ENCODE measurements around the gene CELA1. TPM values are rescaled to one million over a fixed set of nuclear protein-coding genes. Genes with fewer than 3 reads are reported as not detected.

CELA1 gene
- total RNA-seq, 1 experiment from 2014 or later, result not detected

GRCh38 chr12:51321882-51322281 is 24.6 kb downstream of the CELA1 start:
- Histone ChIP-seq H3K27me3 (replicated peaks; ENCODE audit: insufficient read depth, low read depth, low read length, poor library complexity) (no peaks in the 10 kb centered on the region), H3K36me3 (ENCODE audit: insufficient read depth, low read length, poor library complexity, severe bottlenecking) (no peaks in the 10 kb centered on the region), H3K9me3 (ENCODE audit: low read depth, low read length, poor library complexity, severe bottlenecking) (no peaks in the 10 kb centered on the region), H3K4me1 (ENCODE audit: insufficient read depth, low read length, poor library complexity, severe bottlenecking) (no peaks in the 10 kb centered on the region), H3K27ac (ENCODE audit: low read depth, low read length, poor library complexity, severe bottlenecking) (no peak overlapping the region), H3K4me3 (ENCODE audit: low read depth, low read length, poor library complexity, severe bottlenecking) (no peak overlapping the region)
- intact Hi-C loops (cut with micrococcal nuclease; ENCODE audit: unreplicated experiment), result no loop called here
- BruUV-seq (replicated peaks), result no TSS peak
- ChIA-PET POLR2A (ENCODE audit: low non-redundant PET) (no interaction called here), CTCF (no interaction called here)
- DNase-seq (ENCODE audit: low spot score), result no peak
- TF ChIP-seq, protein P1, sequence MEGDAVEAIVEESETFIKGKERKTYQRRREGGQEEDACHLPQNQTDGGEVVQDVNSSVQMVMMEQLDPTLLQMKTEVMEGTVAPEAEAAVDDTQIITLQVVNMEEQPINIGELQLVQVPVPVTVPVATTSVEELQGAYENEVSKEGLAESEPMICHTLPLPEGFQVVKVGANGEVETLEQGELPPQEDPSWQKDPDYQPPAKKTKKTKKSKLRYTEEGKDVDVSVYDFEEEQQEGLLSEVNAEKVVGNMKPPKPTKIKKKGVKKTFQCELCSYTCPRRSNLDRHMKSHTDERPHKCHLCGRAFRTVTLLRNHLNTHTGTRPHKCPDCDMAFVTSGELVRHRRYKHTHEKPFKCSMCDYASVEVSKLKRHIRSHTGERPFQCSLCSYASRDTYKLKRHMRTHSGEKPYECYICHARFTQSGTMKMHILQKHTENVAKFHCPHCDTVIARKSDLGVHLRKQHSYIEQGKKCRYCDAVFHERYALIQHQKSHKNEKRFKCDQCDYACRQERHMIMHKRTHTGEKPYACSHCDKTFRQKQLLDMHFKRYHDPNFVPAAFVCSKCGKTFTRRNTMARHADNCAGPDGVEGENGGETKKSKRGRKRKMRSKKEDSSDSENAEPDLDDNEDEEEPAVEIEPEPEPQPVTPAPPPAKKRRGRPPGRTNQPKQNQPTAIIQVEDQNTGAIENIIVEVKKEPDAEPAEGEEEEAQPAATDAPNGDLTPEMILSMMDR (conservative IDR thresholded peaks at IDR 0.05; ENCODE audit: low read depth, low read length), result no peak
- TF ChIP-seq EZH2 (IDR thresholded peaks at IDR 0.05; ENCODE audit: borderline replicate concordance, low read depth, low read length, poor library complexity, severe bottlenecking), result no peak

DNA sequence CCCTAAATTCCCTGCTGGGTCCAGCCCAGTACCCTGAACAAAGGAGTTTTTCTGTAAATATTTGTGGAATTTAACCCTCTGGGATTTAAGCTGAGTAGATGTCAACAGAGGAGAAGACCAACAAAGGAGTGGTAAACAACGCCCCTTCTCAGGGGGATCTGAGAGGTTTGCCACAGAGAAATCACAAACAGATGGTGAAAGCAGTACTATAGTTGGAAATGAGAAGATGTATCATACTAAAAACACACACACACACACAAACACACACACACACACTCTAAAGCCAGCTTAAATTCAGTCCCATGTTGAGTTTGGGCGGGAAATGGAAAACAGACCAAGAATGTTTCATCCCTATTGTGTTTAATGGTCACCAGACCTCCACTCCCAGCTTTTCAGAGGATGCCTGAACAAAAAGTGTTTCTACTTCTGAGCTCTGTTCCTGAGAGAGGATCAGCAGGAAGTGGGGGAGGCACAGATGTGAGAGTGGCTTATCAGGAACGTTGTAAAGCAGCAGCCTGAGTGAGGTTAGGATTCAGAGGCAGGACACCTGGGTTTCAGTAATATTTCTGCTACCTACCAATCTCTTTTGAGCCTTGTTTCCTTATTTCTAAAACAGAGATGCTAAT is 25.7 kb downstream of the CELA1 start:
- TF ChIP-seq EZH2 (IDR thresholded peaks at IDR 0.05; ENCODE audit: borderline replicate concordance, low read depth, low read length, poor library complexity, severe bottlenecking), result no peak
- TF ChIP-seq, protein P1 (conservative IDR thresholded peaks at IDR 0.05; ENCODE audit: low read depth, low read length), result no peak
- Histone ChIP-seq H3K9me3 (ENCODE audit: low read depth, low read length, poor library complexity, severe bottlenecking) (no peaks in the 10 kb centered on the region), H3K4me3 (ENCODE audit: low read depth, low read length, poor library complexity, severe bottlenecking) (no peak overlapping the region), H3K4me1 (ENCODE audit: insufficient read depth, low read length, poor library complexity, severe bottlenecking) (no peaks in the 10 kb centered on the region), H3K27me3 (replicated peaks; ENCODE audit: insufficient read depth, low read depth, low read length, poor library complexity) (no peaks in the 10 kb centered on the region), H3K36me3 (ENCODE audit: insufficient read depth, low read length, poor library complexity, severe bottlenecking) (no peaks in the 10 kb centered on the region), H3K27ac (ENCODE audit: low read depth, low read length, poor library complexity, severe bottlenecking) (no peak overlapping the region)
- ChIA-PET CTCF (interaction anchor here (0.6 kb wide), 1 partner anchor 99 kb away, joined by 4 read pairs; no protein-coding TSS in a partner anchor), POLR2A (ENCODE audit: low non-redundant PET) (interaction anchor here (0.6 kb wide), 1 partner anchor 103 kb away, joined by 3 read pairs; the partner anchor contains the start of gene POU6F1)
- peak; percentile 35 for DNase-seq (ENCODE audit: low spot score)
- intact Hi-C loops (cut with micrococcal nuclease; ENCODE audit: unreplicated experiment), result no loop called here
- BruUV-seq (replicated peaks), result no TSS peak

DNA sequence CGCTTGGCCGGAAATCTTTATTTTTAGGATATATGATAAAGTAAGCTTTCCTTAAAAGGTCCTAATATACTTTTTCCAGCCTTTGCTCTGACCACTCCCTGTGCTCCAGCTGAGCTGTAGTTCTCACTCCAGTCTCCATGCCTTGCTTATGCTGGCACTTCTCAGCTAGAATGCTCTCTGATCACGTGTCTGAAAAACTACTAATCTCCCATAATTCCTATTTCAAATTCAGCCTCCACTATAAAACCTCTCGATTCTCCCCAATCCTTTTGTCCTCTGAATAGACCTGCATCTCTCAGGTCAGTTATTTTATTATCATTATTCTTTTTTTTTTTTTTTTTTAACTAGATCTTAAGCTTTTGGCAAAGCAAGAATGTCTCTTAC is 26.2 kb downstream of the CELA1 start:
- TF ChIP-seq EZH2 (IDR thresholded peaks at IDR 0.05; ENCODE audit: borderline replicate concordance, low read depth, low read length, poor library complexity, severe bottlenecking), result no peak
- TF ChIP-seq, protein P1 (conservative IDR thresholded peaks at IDR 0.05; ENCODE audit: low read depth, low read length), result no peak
- POLR2A ChIA-PET (ENCODE audit: low non-redundant PET), result no interaction called here

More for the DNA sequence above, 26.2 kb downstream of the CELA1 start:
- DNase-seq (ENCODE audit: low spot score), result no peak
- BruUV-seq (replicated peaks), result no TSS peak
- no peaks in the 10 kb centered on the region for H3K9me3 ChIP-seq (ENCODE audit: low read depth, low read length, poor library complexity, severe bottlenecking)
- H3K27me3 ChIP-seq (replicated peaks; ENCODE audit: insufficient read depth, low read depth, low read length, poor library complexity), result no peaks in the 10 kb centered on the region
- H3K4me3 ChIP-seq (ENCODE audit: low read depth, low read length, poor library complexity, severe bottlenecking), result no peak overlapping the region
- H3K36me3 ChIP-seq (ENCODE audit: insufficient read depth, low read length, poor library complexity, severe bottlenecking), result no peaks in the 10 kb centered on the region
- H3K27ac ChIP-seq (ENCODE audit: low read depth, low read length, poor library complexity, severe bottlenecking), result no peak overlapping the region
- intact Hi-C loops (cut with micrococcal nuclease; ENCODE audit: unreplicated experiment), result no loop called here
- H3K4me1 ChIP-seq (ENCODE audit: insufficient read depth, low read length, poor library complexity, severe bottlenecking), result no peaks in the 10 kb centered on the region
- CTCF ChIA-PET, result no interaction called here
